Measurements from ENCODE around the gene R3HDM2. TPM values are rescaled to one million over a fixed set of nuclear protein-coding genes. Genes with fewer than 3 reads are reported as not detected.

R3HDM2 gene
- total RNA-seq, 2 experiments from 2014 or later: 22.8 to 24.2 TPM

- Mint-ChIP-seq H3K9me3 (no peaks in the 10 kb centered on the region), H3K4me1 (peaks cover 39% of the 10 kb centered on the region), H3K27me3 (no peaks in the 10 kb centered on the region), H3K27ac (peak overlapping the region; percentile 68), H3K36me3 (peaks cover 55% of the 10 kb centered on the region), H3K4me3 (no peak overlapping the region)
- DNase-seq: no peak
Observed at GRCh38 chr12:57470970-57471656, 40.3 kb upstream of the R3HDM2 start.

DNA sequence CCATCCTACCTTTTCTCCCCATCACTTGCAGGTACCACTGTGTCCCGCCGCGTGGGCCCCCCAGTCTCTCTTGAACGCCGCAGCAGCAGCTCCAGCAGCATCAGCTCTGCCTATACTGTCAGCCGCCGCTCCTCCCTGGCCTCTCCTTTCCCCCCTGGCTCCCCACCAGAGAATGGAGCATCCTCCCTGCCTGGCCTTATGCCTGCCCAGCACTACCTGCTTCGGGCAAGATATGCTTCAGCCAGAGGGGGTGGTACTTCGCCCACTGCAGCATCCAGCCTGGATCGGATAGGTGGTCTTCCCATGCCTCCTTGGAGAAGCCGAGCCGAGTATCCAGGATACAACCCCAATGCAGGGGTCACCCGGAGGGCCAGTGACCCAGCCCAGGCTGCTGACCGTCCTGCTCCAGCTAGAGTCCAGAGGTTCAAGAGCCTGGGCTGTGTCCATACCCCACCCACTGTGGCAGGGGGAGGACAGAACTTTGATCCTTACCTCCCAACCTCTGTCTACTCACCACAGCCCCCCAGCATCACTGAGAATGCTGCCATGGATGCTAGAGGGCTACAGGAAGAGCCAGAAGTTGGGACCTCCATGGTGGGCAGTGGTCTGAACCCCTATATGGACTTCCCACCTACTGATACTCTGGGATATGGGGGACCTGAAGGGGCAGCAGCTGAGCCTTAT, 39.6 kb upstream of the R3HDM2 start:
- Mint-ChIP-seq H3K9me3 (no peaks in the 10 kb centered on the region), H3K4me3 (no peak overlapping the region), H3K36me3 (peaks cover 52% of the 10 kb centered on the region), H3K27me3 (no peaks in the 10 kb centered on the region), H3K27ac (no peak overlapping the region), H3K4me1 (peaks cover 40% of the 10 kb centered on the region)
- DNase-seq: no peak

GRCh38 chr12:57469296-57470164, 38.7 kb upstream of the R3HDM2 start:
- Mint-ChIP-seq H3K36me3 (peaks cover 48% of the 10 kb centered on the region), H3K4me1 (peaks cover 41% of the 10 kb centered on the region), H3K9me3 (no peaks in the 10 kb centered on the region), H3K27ac (no peak overlapping the region), H3K27me3 (no peaks in the 10 kb centered on the region), H3K4me3 (no peak overlapping the region)
- no peak for DNase-seq

- H3K4me1 Mint-ChIP-seq: peaks cover 41% of the 10 kb centered on the region
- H3K27me3 Mint-ChIP-seq: no peaks in the 10 kb centered on the region
- DNase-seq: no peak
- H3K4me3 Mint-ChIP-seq: no peak overlapping the region
- peaks cover 36% of the 10 kb centered on the region for H3K36me3 Mint-ChIP-seq
- peak overlapping the region; percentile 10 for H3K27ac Mint-ChIP-seq
- no peaks in the 10 kb centered on the region for H3K9me3 Mint-ChIP-seq
Observed at GRCh38 chr12:57467915-57468314, 37.1 kb upstream of the R3HDM2 start.

GRCh38 chr12:57467212-57467874, 36.5 kb upstream of the R3HDM2 start:
- H3K4me3 Mint-ChIP-seq: no peak overlapping the region
- peaks cover 41% of the 10 kb centered on the region for H3K4me1 Mint-ChIP-seq
- H3K27ac Mint-ChIP-seq: peak overlapping the region; percentile 10
- peaks cover 30% of the 10 kb centered on the region for H3K36me3 Mint-ChIP-seq
- no peaks in the 10 kb centered on the region for H3K9me3 Mint-ChIP-seq
- no peaks in the 10 kb centered on the region for H3K27me3 Mint-ChIP-seq
- DNase-seq: no peak

DNA sequence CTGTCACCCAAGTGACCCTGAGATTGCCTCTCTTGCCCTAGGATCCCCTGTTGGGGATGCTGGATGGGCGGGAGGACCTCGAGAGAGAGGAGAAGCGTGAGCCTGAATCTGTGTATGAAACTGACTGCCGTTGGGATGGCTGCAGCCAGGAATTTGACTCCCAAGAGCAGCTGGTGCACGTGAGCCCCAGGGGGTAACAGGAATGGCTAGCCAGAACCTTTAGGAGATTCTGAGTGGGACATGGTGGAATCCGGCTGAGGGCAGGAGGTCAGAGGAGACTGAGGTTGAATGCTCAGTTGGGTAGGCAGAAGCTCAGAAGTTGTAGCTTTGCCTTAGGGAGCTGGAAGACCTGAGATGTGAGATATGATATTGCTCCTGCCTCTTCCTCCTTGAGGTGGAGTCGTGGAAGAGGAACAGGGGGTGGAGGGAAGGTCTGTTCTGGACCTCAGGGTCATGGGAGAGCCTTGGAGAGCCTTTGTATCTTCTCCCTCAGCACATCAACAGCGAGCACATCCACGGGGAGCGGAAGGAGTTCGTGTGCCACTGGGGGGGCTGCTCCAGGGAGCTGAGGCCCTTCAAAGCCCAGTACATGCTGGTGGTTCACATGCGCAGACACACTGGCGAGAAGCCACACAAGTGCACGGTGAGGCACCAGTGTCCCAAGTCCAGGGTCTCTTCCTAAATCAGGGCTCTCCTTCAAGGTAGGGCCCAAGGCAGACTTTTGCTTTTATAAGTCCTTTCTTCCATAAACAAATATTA, 35.1 kb upstream of the R3HDM2 start:
- no peaks in the 10 kb centered on the region for H3K27me3 Mint-ChIP-seq
- H3K36me3 Mint-ChIP-seq: peaks cover 24% of the 10 kb centered on the region
- no peak overlapping the region for H3K4me3 Mint-ChIP-seq
- peak overlapping the region; percentile 5 for H3K27ac Mint-ChIP-seq
- peaks cover 40% of the 10 kb centered on the region for H3K4me1 Mint-ChIP-seq
- no peak for DNase-seq
- no peaks in the 10 kb centered on the region for H3K9me3 Mint-ChIP-seq

- Mint-ChIP-seq H3K27ac (no peak overlapping the region), H3K27me3 (peaks cover 4% of the 10 kb centered on the region), H3K36me3 (peaks cover 24% of the 10 kb centered on the region), H3K9me3 (no peaks in the 10 kb centered on the region), H3K4me1 (peaks cover 45% of the 10 kb centered on the region), H3K4me3 (no peak overlapping the region)
- no peak for DNase-seq
Observed at GRCh38 chr12:57465030-57465746, 34.3 kb upstream of the R3HDM2 start.

GRCh38 chr12:57464569-57464968, 33.7 kb upstream of the R3HDM2 start:
- H3K4me3 Mint-ChIP-seq: no peak overlapping the region
- no peak for DNase-seq
- H3K4me1 Mint-ChIP-seq: peaks cover 46% of the 10 kb centered on the region
- peaks cover 22% of the 10 kb centered on the region for H3K36me3 Mint-ChIP-seq
- no peak overlapping the region for H3K27ac Mint-ChIP-seq
- peaks cover 5% of the 10 kb centered on the region for H3K27me3 Mint-ChIP-seq
- H3K9me3 Mint-ChIP-seq: no peaks in the 10 kb centered on the region

GRCh38 chr12:57462912-57463253, 32.0 kb upstream of the R3HDM2 start:
- Mint-ChIP-seq H3K4me1 (peaks cover 57% of the 10 kb centered on the region), H3K27ac (no peak overlapping the region), H3K9me3 (no peaks in the 10 kb centered on the region), H3K27me3 (peaks cover 5% of the 10 kb centered on the region), H3K36me3 (peaks cover 10% of the 10 kb centered on the region), H3K4me3 (no peak overlapping the region)
- DNase-seq: no peak

GRCh38 chr12:57462251-57462911, 31.5 kb upstream of the R3HDM2 start:
- no peaks in the 10 kb centered on the region for H3K9me3 Mint-ChIP-seq
- H3K27ac Mint-ChIP-seq: peak overlapping the region; percentile 73
- peaks cover 56% of the 10 kb centered on the region for H3K4me1 Mint-ChIP-seq
- H3K36me3 Mint-ChIP-seq: peaks cover 5% of the 10 kb centered on the region
- DNase-seq: peak; percentile 90
- H3K4me3 Mint-ChIP-seq: peak overlapping the region; percentile 86
- H3K27me3 Mint-ChIP-seq: peaks cover 5% of the 10 kb centered on the region

- DNase-seq: peak; percentile 34
- Mint-ChIP-seq H3K9me3 (no peaks in the 10 kb centered on the region), H3K4me3 (peak overlapping the region; percentile 85), H3K4me1 (peaks cover 56% of the 10 kb centered on the region), H3K27me3 (peaks cover 5% of the 10 kb centered on the region), H3K36me3 (peaks cover under 1% of the 10 kb centered on the region), H3K27ac (peak overlapping the region; percentile 59)
Observed at GRCh38 chr12:57461917-57462250, 31.0 kb upstream of the R3HDM2 start.

GRCh38 chr12:57461276-57461916, 30.6 kb upstream of the R3HDM2 start:
- H3K9me3 Mint-ChIP-seq: no peaks in the 10 kb centered on the region
- peaks cover 5% of the 10 kb centered on the region for H3K27me3 Mint-ChIP-seq
- DNase-seq: peak; percentile 57
- H3K27ac Mint-ChIP-seq: no peak overlapping the region
- peaks cover 56% of the 10 kb centered on the region for H3K4me1 Mint-ChIP-seq
- peak overlapping the region; percentile 85 for H3K4me3 Mint-ChIP-seq
- H3K36me3 Mint-ChIP-seq: no peaks in the 10 kb centered on the region

DNA sequence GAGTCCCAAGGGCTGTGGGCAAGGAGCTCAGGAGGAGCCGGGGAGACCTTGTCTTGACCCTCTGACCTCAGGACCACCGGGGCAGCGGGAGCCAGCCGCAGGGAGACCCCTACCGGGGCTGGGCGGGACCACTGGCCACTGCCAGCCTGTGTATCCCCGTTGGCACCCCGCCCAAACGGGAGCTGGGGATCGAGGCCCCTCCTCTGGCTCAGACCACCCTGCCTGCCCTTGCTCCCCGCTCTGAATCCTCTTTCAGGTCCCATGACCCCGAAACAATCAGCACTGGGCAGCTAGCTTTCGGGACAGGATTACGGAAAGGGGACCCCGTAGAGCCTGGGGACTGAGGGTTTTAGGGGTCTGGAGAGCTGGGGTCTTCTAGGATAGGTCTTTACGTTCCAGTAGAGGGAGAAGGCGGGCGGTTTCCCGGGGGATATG, 30.0 kb upstream of the R3HDM2 start:
- DNase-seq: no peak
- Mint-ChIP-seq H3K36me3 (no peaks in the 10 kb centered on the region), H3K9me3 (no peaks in the 10 kb centered on the region), H3K27me3 (peaks cover 5% of the 10 kb centered on the region), H3K27ac (no peak overlapping the region), H3K4me3 (peak overlapping the region; percentile 85), H3K4me1 (peaks cover 58% of the 10 kb centered on the region)

Data from activated naive CD8-positive, alpha-beta T cell treated with anti-CD3 and anti-CD28 coated beads for 36 hours (primary cell).